H9 (cell line): Measurements from ENCODE around the gene ARL5B. TPM values are rescaled to one million over a fixed set of nuclear protein-coding genes. Genes with fewer than 3 reads are reported as not detected.
"Not testable (repeated sequence)": the region's sequence is repeated elsewhere in the genome, so short reads cannot be mapped to it uniquely, and the experiment has no call there.

Experiments
- DNase-seq: peaks from one replicate; pipeline ENCODE4 v3.0.0-alpha.2; 2017
- H2AFZ ChIP-seq: one replicate; pipeline ENCODE4 v1.6.1; 2013; ENCODE audit warnings: mild to moderate bottlenecking, low read length, control low read depth, moderate library complexity
- H2AK5ac ChIP-seq: 2 replicates; pipeline ENCODE4 v1.6.1; 2013; ENCODE audit warnings: low read length, control low read depth, mixed read lengths; ENCODE audit not compliant: insufficient read length
- H2BK120ac ChIP-seq: one replicate; pipeline ENCODE4 v1.6.1; 2013; ENCODE audit warnings: low read depth, mild to moderate bottlenecking, low read length, control low read depth, inconsistent platforms; ENCODE audit not compliant: poor library complexity, severe bottlenecking
- H2BK12ac ChIP-seq: 2 replicates; pipeline ENCODE4 v1.6.1; 2013; ENCODE audit warnings: low read length, control low read depth, mixed read lengths, low read depth; ENCODE audit not compliant: insufficient read length
- H2BK15ac ChIP-seq: 2 replicates; pipeline ENCODE4 v1.6.1; 2013; ENCODE audit warnings: low read depth, low read length, control low read depth
- H2BK20ac ChIP-seq: one replicate; pipeline ENCODE4 v1.6.1; 2013; ENCODE audit warnings: low read depth, mild to moderate bottlenecking, low read length, control low read depth, inconsistent platforms; ENCODE audit not compliant: poor library complexity, severe bottlenecking
- H2BK5ac ChIP-seq: 2 replicates; pipeline ENCODE4 v1.6.1; 2013; ENCODE audit warnings: low read length, control low read depth, mixed read lengths; ENCODE audit not compliant: insufficient read length
- H3K14ac ChIP-seq: 2 replicates; pipeline ENCODE4 v1.6.1; 2013; ENCODE audit warnings: low read length, control low read depth; ENCODE audit not compliant: insufficient read depth
- H3K18ac ChIP-seq: 2 replicates; pipeline ENCODE4 v1.6.1; 2013; ENCODE audit warnings: low read depth, mild to moderate bottlenecking, mixed read lengths, low read length, control low read depth; ENCODE audit not compliant: insufficient read length
- H3K23ac ChIP-seq: 2 replicates; pipeline ENCODE4 v1.6.1; 2013; ENCODE audit warnings: low read length, control low read depth, mixed read lengths, low read depth; ENCODE audit not compliant: insufficient read length
- H3K23me2 ChIP-seq: 2 replicates; pipeline ENCODE4 v1.6.1; 2013; ENCODE audit warnings: low read depth, mild to moderate bottlenecking, mixed read lengths, low read length, control low read depth; ENCODE audit not compliant: insufficient read length, poor library complexity, severe bottlenecking
- H3K27ac ChIP-seq: 2 replicates; pipeline ENCODE4 v1.5.1; 2013; ENCODE audit warnings: low read length, control low read depth, mixed read lengths, low read depth; ENCODE audit not compliant: insufficient read length
- H3K27me3 ChIP-seq: 2 replicates; pipeline ENCODE4 v1.6.1; 2013; ENCODE audit warnings: low read length, control low read depth, inconsistent platforms; ENCODE audit not compliant: insufficient read depth
- H3K4ac ChIP-seq: 2 replicates; pipeline ENCODE4 v1.6.1; 2013; ENCODE audit warnings: low read depth, mild to moderate bottlenecking, control low read depth, inconsistent platforms, low read length, moderate library complexity
- H3K4me1 ChIP-seq: 2 replicates; pipeline ENCODE4 v1.6.1; 2013; ENCODE audit warnings: low read length, control low read depth, inconsistent platforms; ENCODE audit not compliant: insufficient read depth
- H3K4me2 ChIP-seq: 2 replicates; pipeline ENCODE4 v1.6.1; 2013; ENCODE audit warnings: low read length, control low read depth, mixed read lengths; ENCODE audit not compliant: insufficient read length, insufficient read depth
- H3K56ac ChIP-seq: 2 replicates; pipeline ENCODE4 v1.6.1; 2013; ENCODE audit warnings: low read depth, mild to moderate bottlenecking, mixed read lengths, low read length, control low read depth; ENCODE audit not compliant: insufficient read length
- H3K79me1 ChIP-seq: 2 replicates; pipeline ENCODE4 v1.6.1; 2013; ENCODE audit warnings: low read depth, mild to moderate bottlenecking, moderate library complexity, low read length, control low read depth, inconsistent platforms; ENCODE audit not compliant: insufficient read depth, poor library complexity, severe bottlenecking
- H3K79me2 ChIP-seq: 2 replicates; pipeline ENCODE4 v1.6.1; 2013; ENCODE audit warnings: low read length, control low read depth, inconsistent platforms; ENCODE audit not compliant: insufficient read depth
- H3K9ac ChIP-seq: 2 replicates; pipeline ENCODE4 v1.6.1; 2013; ENCODE audit warnings: low read length, control low read depth, mixed read lengths; ENCODE audit not compliant: insufficient read length; ENCODE audit errors: extremely low read depth
- H3K9me3 ChIP-seq: one replicate; pipeline ENCODE4 v1.6.1; 2013; ENCODE audit warnings: low read depth, low read length, inconsistent platforms; ENCODE audit not compliant: control insufficient read depth
- H3T11ph ChIP-seq: one replicate; pipeline ENCODE4 v1.6.1; 2013; ENCODE audit warnings: mild to moderate bottlenecking, low read length, control low read depth, inconsistent platforms
- H4K20me1 ChIP-seq: one replicate; pipeline ENCODE4 v1.6.1; 2013; ENCODE audit not compliant: control insufficient read depth, insufficient read length, insufficient read depth
- H4K5ac ChIP-seq: 2 replicates; pipeline ENCODE4 v1.6.1; 2013; ENCODE audit warnings: low read depth, mild to moderate bottlenecking, mixed read lengths, low read length, control low read depth; ENCODE audit not compliant: insufficient read length
- H4K8ac ChIP-seq: replicated peaks from 2 replicates; pipeline ENCODE4 v1.6.1; 2013; ENCODE audit warnings: low read length, control low read depth, mixed read lengths, low read depth; ENCODE audit not compliant: insufficient read length
- H4K91ac ChIP-seq: 2 replicates; pipeline ENCODE4 v1.6.1; 2013; ENCODE audit warnings: low read depth, mild to moderate bottlenecking, moderate library complexity, mixed read lengths, low read length, control low read depth; ENCODE audit not compliant: insufficient read length
- H3K27ac Mint-ChIP-seq, 3 experiments: 2 replicates in 2 of 3; 3 replicates in 1 of 3; pipeline ENCODE4 v1.8.0; 2020 to 2021; ENCODE audit warnings: mixed read lengths in 3 of 3, mild to moderate bottlenecking in 1 of 3, moderate library complexity in 1 of 3
- H3K27me3 Mint-ChIP-seq: 2 replicates; pipeline ENCODE4 v1.8.0; 2021; ENCODE audit warnings: low read depth, mild to moderate bottlenecking, moderate library complexity, mixed read lengths
- H3K36me3 Mint-ChIP-seq, 3 experiments: 2 replicates in 2 of 3; 3 replicates in 1 of 3; pipeline ENCODE4 v1.8.0; 2020 to 2021; ENCODE audit warnings: low read depth in 3 of 3, mixed read lengths in 3 of 3; ENCODE audit not compliant: insufficient read depth in 1 of 3
- H3K4me1 Mint-ChIP-seq, 2 experiments: 2 replicates each; pipeline ENCODE4 v1.8.0; 2020; ENCODE audit warnings: mixed read lengths in 2 of 2
- H3K4me3 Mint-ChIP-seq, 2 experiments: 2 replicates in 1 of 2; 3 replicates in 1 of 2; pipeline ENCODE4 v1.8.0; 2020 to 2021; ENCODE audit warnings: mild to moderate bottlenecking in 2 of 2, mixed read lengths in 2 of 2, moderate library complexity in 1 of 2
- H3K9me3 Mint-ChIP-seq, 2 experiments: 2 replicates in 1 of 2; 3 replicates in 1 of 2; pipeline ENCODE4 v1.8.0; 2020; ENCODE audit warnings: mild to moderate bottlenecking in 2 of 2, mixed read lengths in 2 of 2, moderate library complexity in 1 of 2
- CTCF ChIP-seq: fragments of 200-600 bp; sonication (generic); conservative IDR thresholded peaks from 3 replicates; pipeline ENCODE4 v1.8.0; 2021; ENCODE audit warnings: antibody characterized with exemption, mild to moderate bottlenecking
- WGBS: extraction: QIAGEN DNeasy Blood & Tissue Kit; methylation state at CpG from one replicate; pipeline ENCODE4 v1.1.7; 2013; ENCODE audit warnings: missing lambda C conversion rate, low lambda C conversion rate, mixed read lengths; ENCODE audit not compliant: insufficient read length; ENCODE audit errors: extremely low coverage; 5-methylcytosine and 5-hydroxymethylcytosine counted together
- total RNA-seq: library from RNA; stranded (reverse); gene quantifications from 2 replicates; pipeline ENCODE4 v1.2.1, GENCODE V29; 2021

Gene ARL5B
- total RNA-seq, 1 experiment from 2014 or later = 33.9 TPM

GRCh38 chr10:18620856-18621255 lies 38.4 kb upstream of the ARL5B start:
- H2BK15ac ChIP-seq = no peak overlapping the region
- H2BK120ac ChIP-seq = no peak overlapping the region
- no peak overlapping the region for H2BK5ac ChIP-seq
- no peaks in the 10 kb centered on the region for H3K23me2 ChIP-seq
- H3K4me1 Mint-ChIP-seq = no peaks in the 10 kb centered on the region
- no peak overlapping the region for H3K14ac ChIP-seq
- TF ChIP-seq CTCF = no peak
- no peaks in the 10 kb centered on the region for H3K27me3 ChIP-seq
- no peak overlapping the region for H3K23ac ChIP-seq
- no peak overlapping the region for H2BK20ac ChIP-seq
- no peak overlapping the region for H2BK12ac ChIP-seq
- H3K4me2 ChIP-seq = no peak overlapping the region
- no peaks in the 10 kb centered on the region for H3K9me3 ChIP-seq
- DNase-seq = no peak
- H3K27ac ChIP-seq = no peak overlapping the region
- H4K8ac ChIP-seq = no peak overlapping the region
- H4K91ac ChIP-seq = no peak overlapping the region
- H3K4ac ChIP-seq = no peak overlapping the region
- no peaks in the 10 kb centered on the region for H4K20me1 ChIP-seq
- no peaks in the 10 kb centered on the region for H3K79me2 ChIP-seq
- H3K27me3 Mint-ChIP-seq = no peaks in the 10 kb centered on the region
- no peak overlapping the region for H2AFZ ChIP-seq
- no peak overlapping the region for H3K56ac ChIP-seq
- peaks cover 7 to 22% (median 15%) of the 10 kb centered on the region in 3 experiments; a peak in 6 of 7 replicates for H3K36me3 Mint-ChIP-seq
- H2AK5ac ChIP-seq = no peak overlapping the region
- H3T11ph ChIP-seq = no peak overlapping the region
- H3K9ac ChIP-seq = no peak overlapping the region
- no peak overlapping the region for H3K4me3 Mint-ChIP-seq
- no peak overlapping the region for H3K18ac ChIP-seq
- H3K9me3 Mint-ChIP-seq = no peaks in the 10 kb centered on the region
- no peaks in the 10 kb centered on the region for H3K79me1 ChIP-seq
- no peak overlapping the region for H4K5ac ChIP-seq
- H3K27ac Mint-ChIP-seq = no peak overlapping the region
- H3K4me1 ChIP-seq = no peaks in the 10 kb centered on the region

- H2BK5ac ChIP-seq, H3K56ac ChIP-seq, H4K8ac ChIP-seq, H3T11ph ChIP-seq, H2AFZ ChIP-seq, H3K23me2 ChIP-seq, H3K4me3 Mint-ChIP-seq, H4K20me1 ChIP-seq, H3K27ac Mint-ChIP-seq, H3K4ac ChIP-seq, H3K27me3 ChIP-seq, H3K9me3 ChIP-seq, H2BK12ac ChIP-seq, H3K27ac ChIP-seq, H2BK15ac ChIP-seq, H2AK5ac ChIP-seq, H3K9me3 Mint-ChIP-seq, H3K23ac ChIP-seq, H3K79me2 ChIP-seq, H3K4me1 ChIP-seq, H3K4me2 ChIP-seq, H3K27me3 Mint-ChIP-seq, H2BK20ac ChIP-seq, H2BK120ac ChIP-seq, H3K18ac ChIP-seq, H3K9ac ChIP-seq, H4K91ac ChIP-seq, H3K14ac ChIP-seq, DNase-seq, H3K79me1 ChIP-seq, H4K5ac ChIP-seq: not testable (repeated sequence)
- WGBS = no CpG with 5 or more reads among the region's 1 CpG
- Mint-ChIP-seq H3K36me3 (peaks cover 7 to 14% (median 14%) of the 10 kb centered on the region in 3 experiments; a peak in 6 of 7 replicates), H3K4me1 (peaks cover 12 to 16% of the 10 kb centered on the region in 2 experiments)
Observed at GRCh38 chr10:18623671-18624070, 35.6 kb upstream of the ARL5B start.
